Measurements from ENCODE around the gene LCP1. TPM values are rescaled to one million over a fixed set of nuclear protein-coding genes. Genes with fewer than 3 reads are reported as not detected.

LCP1 gene
- total and polyA plus RNA-seq, 9 of the 15 experiments (the other 6 are each of a cell fraction or from before 2014, with no cell fraction given) = 83.0 to 255 (median 163) TPM

GRCh38 chr13:46211483-46212351 is 29.7 kb upstream of the LCP1 start, which contains the start of gene LRRC63 (continued):
- TF ChIP-seq ELK1 (CRISPR knock-in tag; IDR thresholded peaks at IDR 0.05) = no peak
- TF ChIP-seq TRIM24 (IDR thresholded peaks at IDR 0.05) = no peak
- no peak for TF ChIP-seq SIRT6 (IDR thresholded peaks at IDR 0.05; ENCODE audit: low read depth, low read length)
- TF ChIP-seq ATF1 (CRISPR knock-in tag; IDR thresholded peaks at IDR 0.05) = no peak
- TF ChIP-seq ATF1 (tag; IDR thresholded peaks at IDR 0.05) = peak; percentile 78
- no peak for TF ChIP-seq ZNF740 (CRISPR knock-in tag; IDR thresholded peaks at IDR 0.05)
- TF ChIP-seq ZNF740 (tag; IDR thresholded peaks at IDR 0.05) = no peak
- no peak for TF ChIP-seq LEF1 (IDR thresholded peaks at IDR 0.05)
- TF ChIP-seq SPI1 (IDR thresholded peaks at IDR 0.05; ENCODE audit: borderline replicate concordance, low read depth, low read length) = no peak
- TF ChIP-seq ZFP36 (IDR thresholded peaks at IDR 0.05; ENCODE audit: low read depth, low read length, partially characterized antibody) = peak; percentile 2
- TF ChIP-seq GABPA (tag; conservative IDR thresholded peaks at IDR 0.05; ENCODE audit: low read depth) = no peak
- TF ChIP-seq, protein P1, sequence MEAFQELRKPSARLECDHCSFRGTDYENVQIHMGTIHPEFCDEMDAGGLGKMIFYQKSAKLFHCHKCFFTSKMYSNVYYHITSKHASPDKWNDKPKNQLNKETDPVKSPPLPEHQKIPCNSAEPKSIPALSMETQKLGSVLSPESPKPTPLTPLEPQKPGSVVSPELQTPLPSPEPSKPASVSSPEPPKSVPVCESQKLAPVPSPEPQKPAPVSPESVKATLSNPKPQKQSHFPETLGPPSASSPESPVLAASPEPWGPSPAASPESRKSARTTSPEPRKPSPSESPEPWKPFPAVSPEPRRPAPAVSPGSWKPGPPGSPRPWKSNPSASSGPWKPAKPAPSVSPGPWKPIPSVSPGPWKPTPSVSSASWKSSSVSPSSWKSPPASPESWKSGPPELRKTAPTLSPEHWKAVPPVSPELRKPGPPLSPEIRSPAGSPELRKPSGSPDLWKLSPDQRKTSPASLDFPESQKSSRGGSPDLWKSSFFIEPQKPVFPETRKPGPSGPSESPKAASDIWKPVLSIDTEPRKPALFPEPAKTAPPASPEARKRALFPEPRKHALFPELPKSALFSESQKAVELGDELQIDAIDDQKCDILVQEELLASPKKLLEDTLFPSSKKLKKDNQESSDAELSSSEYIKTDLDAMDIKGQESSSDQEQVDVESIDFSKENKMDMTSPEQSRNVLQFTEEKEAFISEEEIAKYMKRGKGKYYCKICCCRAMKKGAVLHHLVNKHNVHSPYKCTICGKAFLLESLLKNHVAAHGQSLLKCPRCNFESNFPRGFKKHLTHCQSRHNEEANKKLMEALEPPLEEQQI (IDR thresholded peaks at IDR 0.05) = no peak
- peak; percentile 55 for TF ChIP-seq RBBP5 (IDR thresholded peaks at IDR 0.05; ENCODE audit: borderline replicate concordance, insufficient read depth, low read length, poor library complexity, severe bottlenecking)
- no peak for TF ChIP-seq MEF2A (IDR thresholded peaks at IDR 0.05; ENCODE audit: control insufficient read depth, low read depth, low read length)
- peak; percentile 76 for TF ChIP-seq POLR2G (IDR thresholded peaks at IDR 0.05; ENCODE audit: low read depth, low read length)
- TF ChIP-seq HLTF (IDR thresholded peaks at IDR 0.05) = no peak
- TF ChIP-seq FIP1L1 (IDR thresholded peaks at IDR 0.05; ENCODE audit: low read depth, low read length, poor library complexity, severe bottlenecking) = no peak
- no peak for TF ChIP-seq E4F1 (CRISPR knock-in tag; IDR thresholded peaks at IDR 0.05; ENCODE audit: borderline replicate concordance)
- TF ChIP-seq SNIP1 (IDR thresholded peaks at IDR 0.05; ENCODE audit: low read depth) = no peak
- TF ChIP-seq L3MBTL2 (IDR thresholded peaks at IDR 0.05) = peak; percentile 79; the same call in 1 of the 2 replicates
- TF ChIP-seq MCM7 (IDR thresholded peaks at IDR 0.05) = no peak
- TF ChIP-seq EGR1 (conservative IDR thresholded peaks at IDR 0.05) = peak; percentile 70
- no peak for TF ChIP-seq HMG20B (CRISPR knock-in tag; IDR thresholded peaks at IDR 0.05)

Data from K562 (cell line).